ENCODE data around the gene KAZN. TPM values are rescaled to one million over a fixed set of nuclear protein-coding genes. Genes with fewer than 3 reads are reported as not detected.
A peak's percentile ranks its signal among the peaks of the same experiment; 100 is the strongest.

KAZN gene
- total and polyA plus RNA-seq, 2 of the 8 experiments (the other 6 are each of a cell fraction or from before 2014, with no cell fraction given): 3.7 to 11.8 TPM

GRCh38 chr1:14733048-14733778, 134.7 kb downstream of the KAZN start (continued):
- TF ChIP-seq KDM4A (IDR thresholded peaks at IDR 0.05; ENCODE audit: low read depth, low read length, severe bottlenecking) (peak; percentile 36), MAFK (IDR thresholded peaks at IDR 0.05; ENCODE audit: low read depth, low read length) (no peak), KDM1A (IDR thresholded peaks at IDR 0.05; ENCODE audit: borderline replicate concordance, low read length) (no peak), TEAD4 (IDR thresholded peaks at IDR 0.05; ENCODE audit: low read depth, low read length) (no peak), EZH2 (IDR thresholded peaks at IDR 0.05; ENCODE audit: low read depth, low read length, severe bottlenecking) (no peak), GTF2F1 (IDR thresholded peaks at IDR 0.05; ENCODE audit: borderline replicate concordance, low read depth, low read length) (no peak), MAX (IDR thresholded peaks at IDR 0.05) (peak; percentile 43; the same call in 1 of the 2 replicates), ATF3 (IDR thresholded peaks at IDR 0.05; ENCODE audit: insufficient read depth, low read depth, low read length) (no peak), BRCA1 (IDR thresholded peaks at IDR 0.05; ENCODE audit: low read depth, low read length) (no peak), SP4 (IDR thresholded peaks at IDR 0.05; ENCODE audit: low read length) (no peak), POLR2A (IDR thresholded peaks at IDR 0.05; ENCODE audit: control extremely low read depth in 1 of 2, low read depth in 2 of 2, low read length in 2 of 2) (no peak), EP300 (IDR thresholded peaks at IDR 0.05; ENCODE audit: borderline replicate concordance in 1 of 2, low read depth in 2 of 2, low read length in 2 of 2) (no peak), NRF1 (IDR thresholded peaks at IDR 0.05; ENCODE audit: low read depth, low read length) (no peak), E2F6 (IDR thresholded peaks at IDR 0.05) (peak; percentile 50; the same call in 1 of the 2 replicates), BACH1 (IDR thresholded peaks at IDR 0.05; ENCODE audit: low read length) (peak; percentile 53; the same call in 1 of the 2 replicates), ZNF274 (IDR thresholded peaks at IDR 0.05; ENCODE audit: borderline replicate concordance, extremely low read depth, low read length) (no peak), POU5F1 (IDR thresholded peaks at IDR 0.05; ENCODE audit: low read depth, low read length) (no peak), USF2 (IDR thresholded peaks at IDR 0.05; ENCODE audit: low read length) (no peak), HDAC2 (IDR thresholded peaks at IDR 0.05; ENCODE audit: borderline replicate concordance in 1 of 2, low read depth in 2 of 2, low read length in 2 of 2) (no peak), CHD2 (IDR thresholded peaks at IDR 0.05; ENCODE audit: low read length) (no peak), TCF12 (IDR thresholded peaks at IDR 0.05; ENCODE audit: low read depth, low read length) (no peak), SUZ12 (IDR thresholded peaks at IDR 0.05; ENCODE audit: low read length) (no peak)
